ENCODE data around the gene RASGRF1.

The RASGRF1 gene

DNA sequence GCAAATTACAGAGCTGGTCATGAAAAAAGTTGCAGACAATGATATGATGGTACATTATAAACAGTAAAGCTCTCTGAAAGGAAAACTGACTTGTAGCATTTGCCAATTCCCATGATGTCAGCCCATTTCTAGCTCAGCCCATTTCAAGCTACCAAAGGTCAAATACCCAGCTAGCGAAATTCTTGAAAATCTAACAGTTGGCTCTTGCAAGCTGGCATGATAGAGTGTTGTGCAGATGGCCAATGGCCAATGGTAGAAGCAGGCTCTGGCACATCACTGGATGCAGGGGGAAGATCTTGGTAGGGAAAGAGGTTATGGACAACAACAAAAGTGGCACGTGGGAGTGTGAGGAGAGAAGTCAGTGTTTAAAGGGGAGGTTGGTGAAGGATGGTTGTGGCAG, 36.7 kb downstream of the RASGRF1 start:
- H3K27me3 Mint-ChIP-seq (ENCODE audit: low read depth): peaks cover 45% of the 10 kb centered on the region
- TF ChIP-seq CTCF (IDR thresholded peaks at IDR 0.05; ENCODE audit: unreplicated experiment in 3 of 3): no peak
- H3K36me3 Mint-ChIP-seq (ENCODE audit: low read depth): no peaks in the 10 kb centered on the region
- no peak overlapping the region for H3K4me3 Mint-ChIP-seq
- H3K27ac Mint-ChIP-seq: no peak overlapping the region
- H3K9me3 Mint-ChIP-seq: peaks cover 2% of the 10 kb centered on the region
- no peaks in the 10 kb centered on the region for H3K4me1 Mint-ChIP-seq

DNA sequence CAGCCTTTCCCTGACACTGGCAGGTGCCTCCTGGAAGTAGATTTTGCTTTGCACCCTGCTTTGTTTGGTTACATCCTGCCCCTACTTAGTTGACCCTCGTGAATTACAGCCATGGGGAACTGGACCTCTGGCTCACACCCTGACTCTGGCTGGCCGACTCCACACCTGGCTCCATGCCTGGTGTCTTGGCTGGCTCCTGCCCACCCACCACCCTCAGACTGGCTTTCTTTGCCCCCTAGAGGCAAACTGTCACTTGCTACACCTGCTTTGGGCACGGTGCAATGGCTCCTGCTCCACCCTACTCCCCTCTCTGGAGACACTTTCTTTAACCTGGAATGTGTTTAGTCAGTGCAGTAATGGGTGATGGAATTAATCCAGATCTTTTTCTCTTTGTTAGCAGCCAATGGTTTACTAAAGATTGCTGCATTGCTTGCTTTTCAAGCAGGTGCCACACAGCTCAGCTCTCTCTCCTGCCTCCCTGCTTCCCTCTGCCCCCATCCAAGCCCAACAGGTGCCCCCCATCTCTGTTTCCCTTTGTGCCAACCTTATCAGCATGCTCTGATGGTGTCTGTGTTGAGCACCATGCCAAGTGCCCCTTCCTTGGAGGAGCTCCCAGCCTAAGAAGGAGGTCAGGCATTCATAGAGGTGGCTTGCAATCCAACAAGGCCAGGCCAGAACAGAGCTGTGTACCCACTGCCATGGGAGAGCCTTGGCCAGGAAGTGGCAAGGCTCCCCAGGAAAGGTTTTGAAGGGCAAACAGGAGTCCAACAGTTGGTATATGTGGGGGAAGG, 38.4 kb downstream of the RASGRF1 start:
- Mint-ChIP-seq H3K36me3 (ENCODE audit: low read depth) (no peaks in the 10 kb centered on the region), H3K27ac (no peak overlapping the region), H3K9me3 (peaks cover 2% of the 10 kb centered on the region), H3K4me1 (no peaks in the 10 kb centered on the region), H3K27me3 (ENCODE audit: low read depth) (peaks cover 42% of the 10 kb centered on the region), H3K4me3 (no peak overlapping the region)
- no peak for TF ChIP-seq CTCF (IDR thresholded peaks at IDR 0.05; ENCODE audit: unreplicated experiment in 3 of 3)

DNA sequence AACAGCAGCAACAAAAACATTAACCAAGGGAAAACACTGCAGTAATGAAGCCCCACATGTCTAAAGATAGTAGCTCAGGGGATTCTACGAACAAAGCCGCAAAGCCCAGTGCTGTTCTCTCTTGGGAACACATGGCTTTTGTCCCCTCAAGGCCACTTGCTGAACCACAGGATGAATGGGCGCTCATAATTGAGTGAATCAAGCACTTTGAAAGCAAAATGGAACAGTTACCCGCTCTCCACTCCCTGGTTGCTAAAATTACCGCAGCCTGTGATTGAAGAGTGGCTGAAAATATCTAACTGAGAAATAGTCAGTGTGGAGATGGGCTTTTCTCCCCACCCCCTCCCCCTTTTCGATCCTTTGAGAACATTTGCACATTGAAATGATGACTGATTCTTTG, 39.6 kb downstream of the RASGRF1 start:
- Mint-ChIP-seq H3K4me3 (no peak overlapping the region), H3K27me3 (ENCODE audit: low read depth) (peaks cover 38% of the 10 kb centered on the region), H3K4me1 (no peaks in the 10 kb centered on the region), H3K9me3 (peaks cover 2% of the 10 kb centered on the region), H3K27ac (no peak overlapping the region), H3K36me3 (ENCODE audit: low read depth) (no peaks in the 10 kb centered on the region)
- no peak for TF ChIP-seq CTCF (IDR thresholded peaks at IDR 0.05; ENCODE audit: unreplicated experiment in 3 of 3)

DNA sequence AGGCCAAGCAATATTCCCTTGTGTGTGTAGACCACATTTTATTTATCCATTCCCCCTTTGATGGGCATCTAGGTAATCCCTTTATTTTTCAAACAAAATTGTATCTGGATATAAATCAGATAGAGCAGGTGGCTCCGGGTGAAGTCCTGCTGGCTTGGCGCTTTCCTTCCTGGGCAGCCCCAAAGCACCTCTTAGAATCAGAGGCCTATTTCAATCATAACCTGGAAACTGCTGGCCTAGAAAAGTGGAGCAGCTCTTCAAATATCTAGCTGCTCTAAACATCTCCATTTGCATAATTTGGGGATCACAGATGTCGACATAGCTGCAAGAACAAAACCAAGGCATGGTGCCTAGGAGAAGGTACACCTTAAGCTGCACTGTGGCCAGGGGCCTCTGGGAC, 40.2 kb downstream of the RASGRF1 start:
- H3K27ac Mint-ChIP-seq: no peak overlapping the region
- peaks cover 6% of the 10 kb centered on the region for H3K9me3 Mint-ChIP-seq
- no peak for TF ChIP-seq CTCF (IDR thresholded peaks at IDR 0.05; ENCODE audit: unreplicated experiment in 3 of 3)
- peaks cover 37% of the 10 kb centered on the region for H3K27me3 Mint-ChIP-seq (ENCODE audit: low read depth)
- H3K4me3 Mint-ChIP-seq: no peak overlapping the region
- no peaks in the 10 kb centered on the region for H3K4me1 Mint-ChIP-seq
- no peaks in the 10 kb centered on the region for H3K36me3 Mint-ChIP-seq (ENCODE audit: low read depth)

- H3K27me3 Mint-ChIP-seq (ENCODE audit: low read depth): peaks cover 35% of the 10 kb centered on the region
- no peak for TF ChIP-seq CTCF (IDR thresholded peaks at IDR 0.05; ENCODE audit: unreplicated experiment in 3 of 3)
- H3K36me3 Mint-ChIP-seq (ENCODE audit: low read depth): no peaks in the 10 kb centered on the region
- H3K4me3 Mint-ChIP-seq: no peak overlapping the region
- H3K27ac Mint-ChIP-seq: no peak overlapping the region
- peaks cover 4% of the 10 kb centered on the region for H3K9me3 Mint-ChIP-seq
- no peaks in the 10 kb centered on the region for H3K4me1 Mint-ChIP-seq
These were observed 41.2 kb downstream of the RASGRF1 start for GRCh38 chr15:79049416-79049815.

Measured in nephron (organoid).